ENCODE results near the gene GRHL1. TPM values are rescaled to one million over a fixed set of nuclear protein-coding genes. Genes with fewer than 3 reads are reported as not detected.

Gene GRHL1
- total RNA-seq, 1 experiment from 2014 or later: 10.3 TPM

- Histone ChIP-seq H3K4me1 (ENCODE audit: insufficient read depth, low read length) (peaks cover 5% of the 10 kb centered on the region; the same call in 1 of the 2 replicates), H3K27ac (ENCODE audit: low read length) (no peak overlapping the region), H3K9ac (ENCODE audit: low read length) (no peak overlapping the region), H3K36me3 (ENCODE audit: low read depth, low read length) (0 out of 2 replicates have a peak, but pooled peaks cover 7% of the 10 kb centered on the region), H4K20me1 (ENCODE audit: low read length) (no peaks in the 10 kb centered on the region), H3F3A (ENCODE audit: low read length, unreplicated experiment) (no peaks in the 10 kb centered on the region), H3K9me3 (ENCODE audit: low read length) (no peaks in the 10 kb centered on the region), H3K4me2 (ENCODE audit: low read length) (no peak overlapping the region), H3K9me2 (replicated peaks; ENCODE audit: low read length) (no peaks in the 10 kb centered on the region), H3K4me3 (ENCODE audit: low read length) (no peak overlapping the region), H3K79me2 (ENCODE audit: low read length) (no peaks in the 10 kb centered on the region), H2AFZ (ENCODE audit: low read length) (no peak overlapping the region), H3K27me3 (ENCODE audit: low read length) (no peaks in the 10 kb centered on the region)
- no peak for TF ChIP-seq CTCF (conservative IDR thresholded peaks at IDR 0.05; ENCODE audit: low read depth, low read length)
- TF ChIP-seq EZH2 (IDR thresholded peaks at IDR 0.05; ENCODE audit: low read length, unreplicated experiment): no peak
- TF ChIP-seq EZH2phosphoT487 (IDR thresholded peaks at IDR 0.05; ENCODE audit: borderline replicate concordance, low read length): no peak
- no peak for DNase-seq
- ChIA-PET CTCF (no interaction called here), POLR2A (ENCODE audit: unreplicated experiment) (no interaction called here)
- ATAC-seq: no peak
- no TSS peak for BruUV-seq (replicated peaks)
- intact Hi-C loops (cut with micrococcal nuclease): no loop called here
Measured at GRCh38 chr2:10004401-10004800, 52.9 kb downstream of the GRHL1 start.

- Histone ChIP-seq H3K79me2 (ENCODE audit: low read length) (no peaks in the 10 kb centered on the region), H3K9me2 (replicated peaks; ENCODE audit: low read length) (no peaks in the 10 kb centered on the region), H3F3A (ENCODE audit: low read length, unreplicated experiment) (no peaks in the 10 kb centered on the region), H3K9ac (ENCODE audit: low read length) (no peak overlapping the region), H3K27ac (ENCODE audit: low read length) (no peak overlapping the region), H4K20me1 (ENCODE audit: low read length) (no peaks in the 10 kb centered on the region), H3K4me2 (ENCODE audit: low read length) (no peak overlapping the region), H3K4me1 (ENCODE audit: insufficient read depth, low read length) (peaks cover 5% of the 10 kb centered on the region; the same call in 1 of the 2 replicates), H3K9me3 (ENCODE audit: low read length) (no peaks in the 10 kb centered on the region), H3K4me3 (ENCODE audit: low read length) (no peak overlapping the region), H2AFZ (ENCODE audit: low read length) (no peak overlapping the region), H3K27me3 (ENCODE audit: low read length) (no peaks in the 10 kb centered on the region), H3K36me3 (ENCODE audit: low read depth, low read length) (0 out of 2 replicates have a peak, but pooled peaks cover 7% of the 10 kb centered on the region)
- ATAC-seq (no peak), DNase-seq (no peak)
- POLR2A ChIA-PET (ENCODE audit: unreplicated experiment): no interaction called here
- BruUV-seq (replicated peaks): no TSS peak
- intact Hi-C loops (cut with micrococcal nuclease): no loop called here
- CTCF ChIA-PET: no interaction called here
- TF ChIP-seq CTCF (conservative IDR thresholded peaks at IDR 0.05; ENCODE audit: low read depth, low read length): no peak
- TF ChIP-seq EZH2phosphoT487 (IDR thresholded peaks at IDR 0.05; ENCODE audit: borderline replicate concordance, low read length): no peak
- no peak for TF ChIP-seq EZH2 (IDR thresholded peaks at IDR 0.05; ENCODE audit: low read length, unreplicated experiment)
Measured at GRCh38 chr2:10004836-10005235, 53.3 kb downstream of the GRHL1 start.

GRCh38 chr2:10005461-10006235 is 54.2 kb downstream of the GRHL1 start:
- no peak overlapping the region for H3K4me3 ChIP-seq (ENCODE audit: low read length)
- 0 out of 2 replicates have a peak, but pooled peaks cover 4% of the 10 kb centered on the region for H3K36me3 ChIP-seq (ENCODE audit: low read depth, low read length)
- POLR2A ChIA-PET (ENCODE audit: unreplicated experiment): no interaction called here
- intact Hi-C loops (cut with micrococcal nuclease): no loop called here
- H3K4me2 ChIP-seq (ENCODE audit: low read length): no peak overlapping the region
- DNase-seq (no peak), ATAC-seq (no peak)
- no peaks in the 10 kb centered on the region for H3K79me2 ChIP-seq (ENCODE audit: low read length)
- H3F3A ChIP-seq (ENCODE audit: low read length, unreplicated experiment): no peaks in the 10 kb centered on the region
- H3K9me3 ChIP-seq (ENCODE audit: low read length): no peaks in the 10 kb centered on the region
- CTCF ChIA-PET: interaction anchor here (0.6 kb wide), 1 partner anchor 211 kb away, joined by 6 read pairs; no protein-coding TSS in a partner anchor
- no peaks in the 10 kb centered on the region for H3K9me2 ChIP-seq (replicated peaks; ENCODE audit: low read length)
- no peaks in the 10 kb centered on the region for H3K27me3 ChIP-seq (ENCODE audit: low read length)
- H3K9ac ChIP-seq (ENCODE audit: low read length): no peak overlapping the region
- no TSS peak for BruUV-seq (replicated peaks)
- H3K27ac ChIP-seq (ENCODE audit: low read length): no peak overlapping the region
- no peak overlapping the region for H2AFZ ChIP-seq (ENCODE audit: low read length)
- H3K4me1 ChIP-seq (ENCODE audit: insufficient read depth, low read length): peaks cover 9% of the 10 kb centered on the region; the same call in 1 of the 2 replicates
- H4K20me1 ChIP-seq (ENCODE audit: low read length): no peaks in the 10 kb centered on the region
- TF ChIP-seq EZH2phosphoT487 (IDR thresholded peaks at IDR 0.05; ENCODE audit: borderline replicate concordance, low read length): no peak
- no peak for TF ChIP-seq EZH2 (IDR thresholded peaks at IDR 0.05; ENCODE audit: low read length, unreplicated experiment)
- no peak for TF ChIP-seq CTCF (conservative IDR thresholded peaks at IDR 0.05; ENCODE audit: low read depth, low read length)

All from PC-3 (cell line).